CD4-positive, alpha-beta T cell treated with Interleukin-6 at 100 ng/mL for 8 hours (primary cell): ENCODE data around the gene DPY19L1.
"Not testable (repeated sequence)": the region's sequence is repeated elsewhere in the genome, so short reads cannot be mapped to it uniquely, and the experiment has no call there.

ENCODE experiments used
- DNase-seq: peaks from one replicate; pipeline ENCODE4 v3.0.0-alpha.2; 2020; ENCODE audit warnings: mixed read lengths, low spot score

Gene DPY19L1

DNA sequence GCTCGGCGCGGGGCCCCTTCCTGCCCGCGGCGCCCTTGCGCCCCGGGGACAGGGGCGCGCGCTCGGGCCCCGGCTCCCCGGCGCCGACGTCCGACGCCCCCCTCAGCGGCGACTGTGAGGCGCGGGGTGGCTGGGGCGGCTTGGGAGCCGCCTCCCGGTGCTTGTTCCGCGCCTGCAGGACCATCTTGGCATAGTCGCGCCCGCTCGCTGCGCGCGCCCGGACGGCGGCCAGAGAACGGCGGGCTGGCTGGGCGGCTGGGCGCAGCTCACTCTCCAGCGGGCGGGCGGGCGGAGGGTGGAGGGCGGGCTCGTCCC, at the start of gene DPY19L1:
TSS of gene DPY19L1 (minus strand) at position 275 of the 315 bp plus-strand sequence. CDS start at position 184, 91 bp downstream.
- DNase-seq: no peak

DNA sequence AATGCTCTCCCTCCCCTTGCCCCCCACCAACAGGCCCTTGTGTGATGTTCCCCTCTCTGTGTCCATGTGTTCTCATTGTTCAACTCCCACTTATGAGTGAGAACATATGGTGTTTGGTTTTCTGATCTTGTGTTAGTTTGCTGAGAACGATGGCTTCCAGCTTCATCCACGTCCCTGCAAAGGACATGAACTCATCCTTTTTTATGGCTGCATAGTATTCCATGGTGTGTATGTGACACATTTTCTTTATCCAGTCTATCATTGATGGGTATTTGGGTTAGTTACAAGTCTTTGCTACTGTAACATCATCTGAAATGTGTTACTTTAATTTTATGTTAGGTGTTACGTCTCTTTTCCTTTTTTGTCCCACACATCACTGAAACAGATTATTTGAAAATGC, 42.2 kb upstream of the DPY19L1 start:
- not testable (repeated sequence) for DNase-seq

DNA sequence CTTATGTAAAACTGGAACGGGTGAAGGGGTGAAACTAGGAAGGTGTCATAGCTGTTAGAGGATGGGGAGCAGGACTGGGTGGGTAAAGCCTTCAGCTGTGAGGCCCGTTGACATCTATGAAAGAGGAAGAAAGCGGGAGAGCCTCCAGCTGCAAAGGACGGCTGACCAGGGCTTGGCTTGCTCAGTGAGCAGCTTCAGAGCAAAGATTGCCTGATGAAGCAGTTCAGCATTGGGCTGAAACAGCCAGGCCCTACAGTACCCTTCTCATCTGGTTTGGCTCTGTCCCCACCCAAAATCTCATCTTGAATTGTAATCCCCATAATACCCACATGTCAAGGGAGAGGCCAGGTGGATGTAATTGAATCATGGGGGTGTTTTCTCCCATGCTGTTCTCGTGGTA, 36.7 kb upstream of the DPY19L1 start:
- not testable (repeated sequence) for DNase-seq

DNA sequence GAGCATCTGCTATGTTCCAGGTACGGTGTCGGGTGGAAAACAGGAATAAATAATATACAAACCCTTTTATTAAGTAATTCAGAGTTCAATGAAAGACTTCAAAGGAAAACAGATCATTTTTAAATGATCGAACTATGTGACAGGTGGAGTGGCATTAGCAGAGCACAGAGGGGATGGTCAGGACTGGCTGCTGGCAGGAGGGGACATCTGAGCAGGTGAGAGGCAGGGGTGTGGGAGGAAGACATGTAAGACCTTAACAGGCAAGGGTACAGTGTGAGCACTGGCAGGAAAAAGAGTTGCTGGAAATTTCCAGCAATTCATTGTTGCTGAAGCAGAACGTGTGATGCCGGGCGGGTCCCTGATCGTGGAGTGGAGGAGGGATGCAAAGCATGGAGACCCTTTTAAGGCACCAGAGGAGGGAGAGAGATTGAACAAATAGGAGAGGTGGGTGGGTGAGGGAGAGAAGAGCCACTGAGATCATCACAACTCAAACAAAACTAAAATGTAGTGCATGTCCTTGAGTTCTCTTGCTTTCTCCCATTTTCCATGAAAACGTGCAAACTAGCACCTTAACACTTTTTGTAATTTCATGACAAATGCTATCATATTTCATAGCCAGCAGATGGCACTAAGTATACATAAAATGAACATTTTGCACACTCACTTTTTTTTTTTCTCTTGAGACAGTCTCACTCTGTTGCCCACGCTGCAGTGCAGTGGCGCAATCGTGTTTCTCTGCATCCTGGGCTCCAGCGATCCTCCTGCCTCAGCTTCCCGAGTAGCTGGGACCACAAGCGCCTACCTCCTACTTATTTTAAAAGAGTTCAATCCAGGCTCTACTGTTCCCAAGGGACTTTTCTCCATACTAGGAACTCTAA, 35.9 kb upstream of the DPY19L1 start:
- DNase-seq: not testable (repeated sequence)

DNA sequence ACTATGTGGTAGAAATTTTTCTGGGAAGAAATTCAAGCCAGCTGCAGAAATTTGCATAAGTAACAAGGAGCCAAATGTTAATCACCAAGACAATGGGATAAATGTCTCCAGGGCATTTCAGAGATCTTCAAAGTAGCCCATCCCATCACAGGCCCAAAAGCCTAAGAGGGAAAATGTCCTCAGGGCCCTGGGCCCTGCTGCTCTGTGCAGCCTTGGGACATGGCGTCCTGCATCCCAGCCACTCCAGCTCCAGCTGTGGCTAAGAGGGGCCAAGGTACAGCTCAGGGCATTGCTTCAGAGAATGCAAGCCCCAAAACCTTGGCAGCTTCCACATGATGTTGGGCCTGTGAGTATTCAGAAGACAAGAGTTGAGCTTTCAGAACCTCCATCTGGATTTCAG, 31.8 kb upstream of the DPY19L1 start:
- DNase-seq: not testable (repeated sequence)

DNA sequence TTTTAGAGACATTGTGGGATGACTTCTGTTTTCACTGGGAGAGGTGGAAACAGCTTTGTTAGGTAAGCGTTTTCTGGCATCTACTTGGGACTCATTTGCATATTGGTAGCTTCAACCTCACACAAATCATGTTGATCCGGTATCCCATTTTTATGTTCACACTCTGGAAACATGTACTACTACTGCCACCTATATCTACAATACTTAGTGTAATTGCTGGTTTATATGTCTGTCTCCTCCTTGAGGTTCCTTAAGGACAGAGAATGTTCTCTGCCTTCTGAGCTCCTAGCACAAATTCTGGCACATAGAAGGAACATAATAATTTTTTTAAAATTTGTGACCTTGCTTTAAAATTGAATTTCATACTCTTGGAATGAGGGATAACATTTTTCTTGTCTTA, 28.1 kb upstream of the DPY19L1 start:
- not testable (repeated sequence) for DNase-seq

DNA sequence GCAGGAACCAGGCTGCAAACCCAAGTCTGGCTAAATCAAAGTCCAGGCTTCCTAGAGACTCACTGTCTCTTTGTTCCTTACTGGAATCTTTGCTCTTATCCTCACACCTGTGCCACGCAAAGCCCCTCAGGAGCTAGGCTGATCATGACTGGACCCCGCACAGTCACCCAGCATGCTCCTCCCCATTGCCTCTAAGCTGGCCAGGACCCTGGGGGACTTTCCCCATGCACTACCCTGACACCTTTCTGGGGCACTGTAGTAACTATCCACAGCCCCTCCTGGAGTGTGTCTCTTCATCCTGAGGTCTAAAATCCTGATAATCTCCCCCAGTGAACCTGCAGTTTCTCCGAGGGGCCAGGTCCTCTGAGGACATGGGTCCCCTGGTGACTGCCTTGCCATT, 21.3 kb upstream of the DPY19L1 start:
- DNase-seq: not testable (repeated sequence)

DNA sequence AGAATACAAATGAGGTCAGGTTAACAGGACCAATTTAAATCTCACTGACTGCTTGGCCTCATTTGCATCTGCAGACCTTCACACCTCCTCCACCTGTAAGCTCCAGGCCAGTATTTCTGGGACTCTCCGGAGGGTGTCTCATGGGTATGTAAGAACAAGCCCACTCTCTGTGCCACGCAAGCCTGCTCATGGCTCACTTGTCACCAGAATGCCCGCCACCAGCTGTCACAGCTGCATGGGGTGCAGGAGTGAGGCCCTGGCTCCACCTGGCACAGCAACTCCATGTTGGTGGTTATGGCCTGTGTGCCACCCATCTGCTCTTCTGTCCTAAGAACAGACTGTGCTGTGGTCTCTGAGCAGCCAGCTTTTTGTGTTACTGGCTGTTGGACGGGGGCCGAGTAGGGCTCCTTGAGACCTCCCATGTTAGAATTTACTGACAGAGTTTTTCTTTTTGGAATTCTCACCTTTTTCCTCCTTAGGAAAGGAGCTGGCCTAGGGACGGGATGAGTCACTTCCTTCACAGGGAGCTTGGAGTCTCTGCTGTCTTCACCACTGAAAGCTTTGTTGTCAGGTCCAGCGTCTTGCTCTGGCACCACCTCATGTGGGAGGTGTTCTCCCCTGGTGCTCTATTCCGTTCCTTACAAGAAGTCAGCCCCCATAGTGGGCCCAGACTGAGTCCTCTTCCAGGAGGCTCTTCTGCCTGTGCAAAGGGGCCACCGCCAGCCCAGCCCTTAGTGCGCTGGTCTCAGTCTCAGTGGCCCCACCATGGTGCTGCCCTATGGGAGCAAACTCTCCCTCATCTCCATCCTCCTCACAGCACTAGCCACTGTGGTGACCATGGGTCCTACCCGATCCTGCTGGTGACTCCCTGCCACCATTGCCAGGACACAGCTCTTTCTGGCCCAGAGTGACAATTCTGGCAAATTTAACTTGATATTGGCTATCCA, 20.5 kb upstream of the DPY19L1 start:
- not testable (repeated sequence) for DNase-seq

DNA sequence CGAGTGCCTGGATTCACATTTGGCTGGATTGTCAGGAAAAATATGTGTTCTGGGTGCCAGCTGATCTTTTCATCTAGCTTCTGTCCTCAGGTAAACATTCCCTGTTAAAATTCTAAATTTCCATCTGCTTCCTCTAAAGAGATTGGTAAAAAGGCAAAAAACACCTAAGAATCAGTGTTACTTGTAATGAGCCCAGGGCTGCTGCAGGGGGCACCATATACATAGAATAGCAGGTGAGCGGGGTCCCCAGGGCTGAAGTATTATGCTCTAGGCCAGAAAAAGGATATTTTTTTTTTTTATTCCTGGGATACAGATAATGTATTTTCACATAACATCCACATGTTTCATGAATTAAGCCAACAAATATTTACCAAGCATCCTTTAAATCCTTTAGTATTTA, 18.4 kb upstream of the DPY19L1 start:
- not testable (repeated sequence) for DNase-seq

DNA sequence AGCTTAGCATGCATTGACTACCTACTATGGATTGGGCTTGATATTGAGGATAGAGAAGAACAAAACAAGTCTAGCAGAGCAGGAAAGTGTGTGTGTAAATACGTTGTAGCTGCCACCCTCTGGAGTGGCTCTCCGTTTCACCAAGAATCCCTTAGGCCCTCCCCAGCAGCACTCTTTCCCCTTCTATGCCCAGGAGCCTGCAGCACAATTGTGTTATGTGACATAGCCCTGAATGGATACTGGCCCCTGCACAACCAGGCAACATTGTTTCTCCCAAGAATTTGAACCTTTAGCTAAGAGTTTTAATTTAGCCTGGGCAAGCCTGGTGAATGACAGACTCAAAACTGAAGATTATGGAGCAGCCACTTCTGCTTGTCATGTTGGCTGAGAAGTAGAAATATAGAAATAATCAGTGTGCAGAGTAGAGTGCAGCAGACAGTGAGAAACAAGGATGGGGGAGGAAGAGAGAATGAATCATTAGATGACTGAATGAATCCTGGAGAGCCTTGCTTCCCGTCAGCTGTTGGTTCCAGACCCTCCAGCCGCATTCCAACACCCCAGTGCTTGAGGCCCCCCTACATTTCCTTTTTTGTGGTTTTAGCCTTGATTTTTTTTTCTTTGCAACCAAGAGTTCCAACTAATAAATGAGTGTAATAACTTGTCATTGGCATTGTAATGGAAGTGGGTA, 16.3 kb upstream of the DPY19L1 start:
- DNase-seq: not testable (repeated sequence)

DNA sequence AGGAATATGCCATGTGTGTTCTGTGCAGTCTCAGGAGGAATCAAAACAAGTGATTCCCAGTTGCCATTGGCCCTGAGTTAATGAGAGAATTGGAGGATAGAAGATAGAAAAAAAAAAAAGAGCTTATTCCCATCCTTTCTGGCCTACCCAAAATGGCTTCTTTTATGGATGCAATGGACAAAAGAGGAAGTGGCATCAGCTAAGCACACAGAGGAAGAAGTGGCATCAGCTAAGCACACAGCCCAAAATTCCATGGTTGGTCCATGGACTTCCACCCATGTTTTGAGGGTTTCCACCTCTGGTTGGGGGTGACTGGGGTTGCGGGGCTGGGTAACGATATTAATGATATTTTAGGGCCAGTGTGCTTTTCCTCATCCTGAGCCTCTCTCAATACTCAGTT, 11.1 kb upstream of the DPY19L1 start:
- DNase-seq: not testable (repeated sequence)

DNA sequence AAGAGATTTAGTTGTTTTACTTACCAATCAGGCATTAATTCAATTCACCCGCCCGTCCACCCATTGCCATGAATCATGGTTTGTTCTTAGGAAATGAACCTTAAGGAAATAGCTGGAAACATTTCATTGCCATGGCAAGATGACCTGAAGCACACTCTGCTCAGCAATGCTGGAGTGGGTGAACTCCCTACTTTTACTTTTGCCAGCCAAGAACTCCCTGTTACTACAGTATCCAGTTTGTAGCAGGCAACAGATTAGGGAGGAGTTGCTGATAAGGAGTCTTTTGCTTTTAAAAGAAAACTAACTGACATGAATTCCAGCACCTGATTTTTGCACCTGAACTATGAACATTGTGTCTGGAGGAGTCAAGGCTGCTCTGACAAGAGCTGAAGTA, 10.6 kb upstream of the DPY19L1 start:
- not testable (repeated sequence) for DNase-seq

DNA sequence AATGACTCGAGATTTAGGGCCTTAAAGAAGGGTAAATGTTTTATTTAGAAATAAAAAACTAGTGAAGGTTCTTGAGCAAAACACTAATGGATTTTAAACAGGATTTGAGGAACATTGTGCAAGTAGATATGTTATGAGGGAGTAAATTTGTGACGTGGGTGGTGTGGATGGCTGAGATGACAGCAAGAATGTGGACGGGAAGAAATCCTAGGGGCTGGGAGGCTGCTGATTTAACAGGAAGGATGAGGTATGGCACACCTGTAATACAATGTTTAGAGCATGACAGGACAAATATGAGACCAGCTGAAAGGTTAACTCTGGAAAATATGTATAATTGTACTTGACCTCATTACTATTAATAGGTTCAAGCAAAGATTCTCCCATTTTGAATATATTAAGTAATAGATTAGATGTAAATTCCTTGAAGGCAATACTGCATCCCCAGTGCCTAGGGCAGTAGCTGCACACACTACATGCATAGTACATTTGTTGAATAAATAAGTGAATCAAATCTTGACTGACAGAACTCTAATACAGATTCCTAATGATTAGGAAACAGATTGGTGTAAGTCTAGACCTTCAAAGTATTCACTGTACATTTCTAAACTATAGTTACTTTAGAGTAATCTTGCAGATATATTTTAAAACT, 10.1 kb upstream of the DPY19L1 start:
- not testable (repeated sequence) for DNase-seq

DNA sequence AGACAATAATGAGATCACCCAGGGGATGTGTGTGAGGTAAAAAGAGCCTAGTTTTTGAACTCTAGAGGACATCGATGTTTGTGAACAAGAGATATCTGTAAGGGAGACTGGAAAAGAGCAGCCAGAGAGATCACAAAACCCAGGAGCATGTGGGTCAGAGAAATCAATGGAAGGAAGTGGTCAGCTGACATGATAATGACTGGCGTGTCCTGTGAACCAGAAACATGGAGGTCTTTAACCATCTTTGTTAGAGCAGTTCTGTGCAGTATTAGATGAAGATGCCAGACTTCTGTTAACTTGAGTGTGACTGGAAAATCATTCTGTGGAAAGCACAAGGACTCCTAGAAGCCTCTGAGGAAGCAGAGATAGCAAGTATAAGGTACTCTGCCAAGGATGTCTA, 6.0 kb upstream of the DPY19L1 start:
- not testable (repeated sequence) for DNase-seq

DNA sequence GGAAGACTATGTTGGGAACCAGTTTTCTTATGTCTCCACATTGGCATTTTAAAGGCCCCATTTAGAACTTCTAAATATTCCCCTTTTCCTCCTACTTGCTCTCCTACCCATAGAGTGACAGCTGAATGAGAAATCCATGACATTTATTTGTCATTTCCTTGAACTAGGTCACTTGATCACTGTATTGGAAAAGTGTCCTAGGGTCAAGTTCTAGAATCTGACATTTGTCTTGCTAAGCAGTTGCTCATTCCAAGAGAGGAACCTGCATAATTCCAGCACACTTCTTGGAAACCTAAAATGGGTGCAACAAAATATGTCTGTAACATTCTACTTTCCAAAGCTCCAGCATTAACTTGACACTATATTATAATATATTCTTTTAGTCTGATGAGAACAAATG, 3.6 kb upstream of the DPY19L1 start:
- no peak for DNase-seq

DNA sequence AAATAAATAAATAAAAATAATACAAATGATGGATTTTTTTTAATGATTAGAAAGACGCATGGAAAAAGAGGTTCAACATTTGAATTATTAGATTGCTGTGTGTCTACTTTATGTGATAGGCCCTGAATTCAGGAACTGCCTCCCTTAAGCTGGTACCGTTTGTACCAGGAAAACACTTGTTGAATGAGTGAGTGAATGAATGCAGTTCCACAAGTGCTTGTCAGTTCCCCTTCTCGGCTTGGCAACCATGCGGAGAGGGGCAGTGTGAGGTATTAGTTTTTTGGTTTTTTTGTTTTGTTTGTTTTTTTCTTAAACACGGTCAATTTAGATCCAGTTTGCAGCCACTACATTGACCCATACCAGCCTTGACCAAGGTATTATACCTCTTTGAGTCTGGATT, 2.1 kb upstream of the DPY19L1 start:
- no peak for DNase-seq

DNA sequence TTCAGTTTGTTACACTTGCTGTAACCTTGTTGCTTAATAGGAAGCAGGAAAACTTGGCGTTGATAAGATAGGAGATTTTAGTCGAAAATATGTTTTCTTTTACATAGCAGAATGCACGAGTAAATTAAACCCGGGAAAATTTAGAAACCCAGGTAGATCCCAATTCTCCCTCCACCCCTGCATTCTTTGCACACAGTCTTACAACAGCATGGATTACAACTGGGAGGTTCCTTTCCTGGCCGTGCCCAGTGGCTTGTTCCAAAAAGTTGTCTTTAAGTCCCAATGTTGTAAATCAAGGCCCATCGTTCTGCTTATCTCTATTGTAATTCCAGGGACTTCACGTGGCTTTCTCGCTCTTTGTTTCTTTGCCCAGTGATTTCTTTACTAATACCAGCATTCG, 1.1 kb upstream of the DPY19L1 start:
- DNase-seq: no peak

DNA sequence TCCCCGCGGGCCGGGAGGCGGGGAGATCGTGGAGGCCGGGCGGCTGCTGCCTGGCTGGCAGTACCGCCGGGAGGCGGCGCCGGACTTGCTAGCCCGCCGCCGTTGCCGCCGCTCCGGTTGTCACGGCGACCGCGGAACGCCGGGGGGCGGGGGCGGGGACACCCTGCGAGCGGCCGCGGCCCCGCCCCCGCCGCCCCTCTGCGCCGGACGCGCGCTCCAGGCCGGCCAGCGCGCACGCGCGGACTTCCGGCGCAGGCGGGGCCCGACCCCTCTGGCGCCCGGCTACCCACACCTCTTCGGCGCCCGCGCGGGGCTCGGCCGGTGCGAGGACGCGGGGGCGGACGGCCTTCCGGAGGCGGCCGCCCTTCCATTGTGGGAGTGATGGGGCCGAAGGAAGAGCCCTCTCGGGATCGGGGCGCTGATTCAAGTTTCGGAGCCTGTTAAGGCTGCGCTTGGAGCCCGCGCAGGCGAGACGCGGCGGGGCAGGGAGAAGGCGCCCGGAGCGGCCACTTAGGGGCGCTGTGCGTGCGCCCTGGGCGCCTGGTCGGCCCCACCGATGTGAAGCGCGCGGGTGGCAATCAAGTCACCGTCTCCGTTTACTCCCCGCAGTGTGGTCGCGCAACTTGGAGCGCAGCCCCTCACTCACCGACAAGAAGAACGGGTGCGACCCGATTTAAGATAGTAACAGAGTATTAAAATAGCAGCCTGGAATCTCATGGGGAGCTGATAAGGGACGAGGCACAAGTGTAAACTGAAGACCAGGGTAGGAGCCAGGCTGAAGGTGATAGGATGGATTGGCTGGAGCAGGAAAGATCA, 449 bp upstream of the DPY19L1 start:
- DNase-seq: peak; percentile 88

DNA sequence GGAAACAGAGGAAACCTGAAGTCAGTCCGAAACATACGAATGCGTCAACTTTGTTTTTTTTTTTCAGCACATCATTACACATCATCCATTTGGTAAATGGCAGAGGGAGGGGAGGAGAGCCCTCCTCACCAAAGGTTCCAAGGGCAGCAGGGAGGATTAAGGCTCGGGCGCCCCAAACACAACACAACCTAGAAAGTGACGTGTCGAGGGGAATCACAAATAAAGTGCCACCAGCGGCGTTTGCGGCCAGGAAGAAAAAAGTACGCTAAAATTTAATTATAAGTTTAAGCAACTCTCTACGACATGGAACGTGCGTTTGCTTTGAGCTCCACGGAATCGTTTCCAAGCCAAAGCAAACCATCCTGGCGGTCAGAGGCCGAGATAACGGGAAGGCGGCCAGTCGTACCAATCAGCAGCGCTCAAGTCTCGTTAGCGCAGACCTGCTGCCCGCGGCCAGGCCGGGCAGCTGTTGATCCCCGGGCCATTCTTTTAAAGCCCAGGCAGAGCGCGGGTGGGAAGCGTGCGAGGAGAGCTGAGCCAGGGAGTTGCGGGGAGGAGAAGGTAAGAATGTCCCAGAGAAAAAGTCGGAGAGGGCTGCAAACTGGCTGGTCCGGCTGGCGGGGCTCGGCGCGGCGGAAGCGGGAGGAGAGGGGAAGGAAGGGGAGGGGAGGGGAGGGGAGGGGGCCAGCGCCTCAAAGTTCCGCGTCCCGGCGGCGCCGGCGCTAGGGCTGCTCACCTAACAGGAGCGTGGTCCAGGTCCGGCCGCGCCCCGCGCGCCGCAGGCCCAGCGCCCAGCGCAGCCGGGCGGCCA, 719 bp downstream of the DPY19L1 start:
- DNase-seq: peak; percentile 39

DNA sequence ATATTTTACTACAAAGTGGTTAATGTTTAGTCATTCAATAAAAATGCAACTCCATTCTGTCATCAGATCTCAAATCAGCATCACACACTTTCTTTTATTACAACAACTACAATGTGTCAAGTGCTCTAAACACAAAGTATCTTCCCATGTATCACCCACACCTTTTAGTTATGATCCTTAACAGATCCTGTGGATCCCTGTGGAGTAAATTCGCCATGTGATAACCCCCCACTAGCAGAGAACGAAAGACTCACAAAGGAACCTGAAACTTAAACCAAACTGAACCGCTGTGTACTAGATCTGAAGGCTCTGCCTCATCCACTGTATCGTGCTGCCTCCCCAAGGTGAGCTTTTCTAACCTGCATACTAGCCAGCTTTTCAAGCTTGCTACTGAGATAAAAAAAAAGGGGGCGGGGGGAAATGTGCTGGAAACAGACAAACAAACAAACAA, 1.7 kb downstream of the DPY19L1 start:
- peak; percentile 49 for DNase-seq
